ENCODE data around the gene ETS1. TPM values are rescaled to one million over a fixed set of nuclear protein-coding genes. Genes with fewer than 3 reads are reported as not detected.

The ETS1 gene
- total and polyA plus RNA-seq, 11 donors = 18.4 to 101 (median 45.3) TPM

- 38 to 59% (median 52%) methylated on average over 4 of the region's 4 CpGs for WGBS, 4 donors
- Histone ChIP-seq H3K27ac (peak overlapping the region in 11 of 12 donors; percentile 39 to 92 (median 85)), H3K36me3 (no peaks in the 10 kb centered on the region), H3K9me3 (no peaks in the 10 kb centered on the region), H3K4me1 (peaks cover 0 to 78% (median 48%) of the 10 kb centered on the region in 12 donors), H3K27me3 (no peaks in the 10 kb centered on the region), H3K4me3 (no peak overlapping the region)
- ATAC-seq = no peak
- no peak for DNase-seq
- intact Hi-C loops (cut with DNase I) = loop anchor here in 7 of 10 donors (2.0 to 10.0 kb wide), 9 partner anchors 38 to 376 kb away; no protein-coding TSS in a partner anchor
- TF ChIP-seq POLR2A (IDR thresholded peaks at IDR 0.05) = no peak
- TF ChIP-seq CTCF (IDR thresholded peaks at IDR 0.05) = no peak
Measured at GRCh38 chr11:128550261-128550821, 37.0 kb downstream of the ETS1 start.

GRCh38 chr11:128549256-128549944 lies 38.0 kb downstream of the ETS1 start:
- peak; percentile 85 to 90 (median 88) for DNase-seq
- TF ChIP-seq CTCF (IDR thresholded peaks at IDR 0.05) (no peak), POLR2A (IDR thresholded peaks at IDR 0.05) (no peak)
- Histone ChIP-seq H3K4me3 (peak overlapping the region in 11 of 12 donors; percentile 38 to 62 (median 54)), H3K27me3 (no peaks in the 10 kb centered on the region), H3K27ac (peak overlapping the region; percentile 76 to 92 (median 85)), H3K4me1 (peaks cover 0 to 85% (median 55%) of the 10 kb centered on the region in 12 donors), H3K9me3 (no peaks in the 10 kb centered on the region), H3K36me3 (no peaks in the 10 kb centered on the region)
- peak; percentile 13 to 64 (median 48) for ATAC-seq
- intact Hi-C loops (cut with DNase I) = loop anchor here in 4 of 10 donors (2.0 to 10.0 kb wide), 4 partner anchors 27 to 257 kb away; no protein-coding TSS in a partner anchor
- 19 to 33% (median 25%) methylated on average over 30 to 37 of the region's 37 CpGs for WGBS, 4 donors

GRCh38 chr11:128548649-128549255 lies 38.6 kb downstream of the ETS1 start:
- WGBS, 4 donors = 0 to 1% (median 0%) methylated on average over 30 to 32 of the region's 32 CpGs
- TF ChIP-seq CTCF (IDR thresholded peaks at IDR 0.05) (peak in 8 of 12 donors; percentile 13 to 50 (median 27)), POLR2A (IDR thresholded peaks at IDR 0.05) (no peak)
- ATAC-seq (peak; percentile 59 to 85 (median 79)), DNase-seq (peak; percentile 81 to 87 (median 84))
- Histone ChIP-seq H3K4me3 (peak overlapping the region in 11 of 12 donors; percentile 38 to 62 (median 54)), H3K36me3 (no peaks in the 10 kb centered on the region), H3K27ac (peak overlapping the region; percentile 76 to 92 (median 85)), H3K4me1 (peaks cover 0 to 86% (median 58%) of the 10 kb centered on the region in 12 donors), H3K27me3 (no peaks in the 10 kb centered on the region), H3K9me3 (no peaks in the 10 kb centered on the region)
- intact Hi-C loops (cut with DNase I) = loop anchor here in 5 of 10 donors (1.0 to 10.0 kb wide), 5 partner anchors 26 to 256 kb away; no protein-coding TSS in a partner anchor

Data from heart left ventricle (tissue), 16 donors.